Testis (tissue), 3 donors: ENCODE data around the gene SEZ6L. TPM values are rescaled to one million over a fixed set of nuclear protein-coding genes. Genes with fewer than 3 reads are reported as not detected.

Source experiments
- DNase-seq: peaks from one replicate; pipeline ENCODE4 v3.0.0-alpha.2; 2019
- H3K27ac ChIP-seq, 2 donors: fragments of 200-600 bp; sonication (generic); one replicate each; pipeline ENCODE4 v1.5.1; 2019
- H3K27me3 ChIP-seq: fragments of 200-600 bp; sonication (generic); one replicate; pipeline ENCODE4 v1.5.1; 2019
- H3K36me3 ChIP-seq: fragments of 200-600 bp; sonication (generic); one replicate; pipeline ENCODE4 v1.5.1; 2017; ENCODE audit warnings: low read depth; ENCODE audit errors: missing control alignments
- H3K4me1 ChIP-seq: fragments of 200-600 bp; sonication (generic); one replicate; pipeline ENCODE4 v1.5.1; 2019
- H3K4me3 ChIP-seq, 2 donors: fragments of 200-600 bp; sonication (generic); one replicate each; pipeline ENCODE4 v1.5.1; 2017 to 2019
- H3K9me3 ChIP-seq: fragments of 200-600 bp; sonication (generic); one replicate; pipeline ENCODE4 v1.5.1; 2017
- CTCF ChIP-seq, 3 experiments: fragments of 450-650 bp in 2 of 3; fragments of 200-600 bp in 1 of 3; sonication (generic) in 1 of 3; IDR thresholded peaks; one replicate each; pipeline ENCODE4 v1.5.1; 2016 to 2019; ENCODE audit warnings: antibody characterized with exemption in 3 of 3, mild to moderate bottlenecking in 2 of 3, moderate library complexity in 1 of 3
- POLR2A ChIP-seq: fragments of 450-650 bp; IDR thresholded peaks from one replicate; pipeline ENCODE4 v1.6.1; 2017; ENCODE audit warnings: antibody characterized with exemption, mild to moderate bottlenecking, moderate library complexity
- WGBS, 2 donors: methylation state at CpG; one replicate each; pipeline ENCODE4 v1.1.5; 2018; 5-methylcytosine and 5-hydroxymethylcytosine counted together
- intact Hi-C: fragments of 100-400 bp; cut with DNase I; formaldehyde crosslinking; loops from one replicate; pipeline ENCODE4 v1.15.1; 2023; ENCODE audit warnings: low total_unique reads
- polyA plus RNA-seq: library from polyadenylated mRNA; stranded (reverse); fragments of 350-450 nt; fragmentation: Illumina TruSeq; extraction: RNeasy Lipid Tissue Mini Kit (QIAGEN cat#74804); gene quantifications from one replicate; pipeline ENCODE4 v1.2.3, GENCODE V29; 2014; ENCODE audit warnings: low read depth, low replicate concordance; ENCODE audit not compliant: insufficient read depth
- total RNA-seq, 2 donors: library from RNA; depleted of rRNA; stranded (reverse); fragments of >200 nt; gene quantifications; one replicate each; pipeline ENCODE4 v1.2.3, GENCODE V29; 2016

The SEZ6L gene
- total and polyA plus RNA-seq, 3 donors from 2014 or later, result 0.69 to 1.4 (median 0.71) TPM

- no peak overlapping the region for H3K4me3 ChIP-seq
- H3K4me1 ChIP-seq, result no peaks in the 10 kb centered on the region
- WGBS, 2 donors, result 67 to 69% methylated on average over 7 of the region's 7 CpGs
- TF ChIP-seq CTCF (IDR thresholded peaks at IDR 0.05) (no peak), POLR2A (no peak)
- no peaks in the 10 kb centered on the region for H3K36me3 ChIP-seq
- no peaks in the 10 kb centered on the region for H3K9me3 ChIP-seq
- intact Hi-C loops, result no loop called here
- H3K27ac ChIP-seq, result no peak overlapping the region
- DNase-seq, result no peak
- H3K27me3 ChIP-seq, result no peaks in the 10 kb centered on the region
These were observed 100.3 kb downstream of the SEZ6L start for GRCh38 chr22:26269572-26269971.

GRCh38 chr22:26271427-26271826 lies 102.2 kb downstream of the SEZ6L start:
- no peak for TF ChIP-seq CTCF (IDR thresholded peaks at IDR 0.05)
- no peak for TF ChIP-seq POLR2A
- Histone ChIP-seq H3K4me3 (no peak overlapping the region), H3K36me3 (no peaks in the 10 kb centered on the region), H3K4me1 (no peaks in the 10 kb centered on the region), H3K27me3 (no peaks in the 10 kb centered on the region), H3K27ac (no peak overlapping the region), H3K9me3 (no peaks in the 10 kb centered on the region)
- DNase-seq, result no peak
- intact Hi-C loops, result no loop called here
- 47 to 53% methylated on average over 6 of the region's 6 CpGs for WGBS, 2 donors

- Histone ChIP-seq H3K4me1 (no peaks in the 10 kb centered on the region), H3K36me3 (no peaks in the 10 kb centered on the region), H3K27me3 (no peaks in the 10 kb centered on the region), H3K27ac (no peak overlapping the region), H3K4me3 (no peak overlapping the region), H3K9me3 (no peaks in the 10 kb centered on the region)
- intact Hi-C loops, result no loop called here
- DNase-seq, result no peak
- no peak for TF ChIP-seq CTCF (IDR thresholded peaks at IDR 0.05)
- no peak for TF ChIP-seq POLR2A
- WGBS, 2 donors, result 78 to 81% methylated on average over 8 to 12 of the region's 12 CpGs
These were observed 103.9 kb downstream of the SEZ6L start for GRCh38 chr22:26273011-26273675.

- TF ChIP-seq CTCF (IDR thresholded peaks at IDR 0.05), result no peak
- TF ChIP-seq POLR2A, result no peak
- whole genome bisulfite sequencing, 2 donors, result 39 to 52% methylated on average over 11 of the region's 11 CpGs
- Histone ChIP-seq H3K4me3 (no peak overlapping the region), H3K9me3 (no peaks in the 10 kb centered on the region), H3K36me3 (no peaks in the 10 kb centered on the region), H3K27me3 (no peaks in the 10 kb centered on the region), H3K4me1 (no peaks in the 10 kb centered on the region), H3K27ac (no peak overlapping the region)
- DNase-seq, result no peak
- intact Hi-C loops, result no loop called here
These were observed 107.4 kb downstream of the SEZ6L start for GRCh38 chr22:26276529-26277160.

- WGBS, 2 donors, result 58 to 75% methylated on average over 4 of the region's 4 CpGs
- no peak overlapping the region for H3K27ac ChIP-seq
- no peak for TF ChIP-seq CTCF (IDR thresholded peaks at IDR 0.05)
- no peak for TF ChIP-seq POLR2A
- DNase-seq, result no peak
- H3K4me1 ChIP-seq, result no peaks in the 10 kb centered on the region
- no peaks in the 10 kb centered on the region for H3K36me3 ChIP-seq
- H3K4me3 ChIP-seq, result no peak overlapping the region
- no peaks in the 10 kb centered on the region for H3K27me3 ChIP-seq
- intact Hi-C loops, result no loop called here
- no peaks in the 10 kb centered on the region for H3K9me3 ChIP-seq
These were observed 112.7 kb downstream of the SEZ6L start for GRCh38 chr22:26281941-26282340.
